ENCODE data around the gene SLC9A1. TPM values are rescaled to one million over a fixed set of nuclear protein-coding genes. Genes with fewer than 3 reads are reported as not detected.

Gene SLC9A1
- total RNA-seq, 2 donors from 2014 or later, result 63.6 to 99.6 TPM

DNA sequence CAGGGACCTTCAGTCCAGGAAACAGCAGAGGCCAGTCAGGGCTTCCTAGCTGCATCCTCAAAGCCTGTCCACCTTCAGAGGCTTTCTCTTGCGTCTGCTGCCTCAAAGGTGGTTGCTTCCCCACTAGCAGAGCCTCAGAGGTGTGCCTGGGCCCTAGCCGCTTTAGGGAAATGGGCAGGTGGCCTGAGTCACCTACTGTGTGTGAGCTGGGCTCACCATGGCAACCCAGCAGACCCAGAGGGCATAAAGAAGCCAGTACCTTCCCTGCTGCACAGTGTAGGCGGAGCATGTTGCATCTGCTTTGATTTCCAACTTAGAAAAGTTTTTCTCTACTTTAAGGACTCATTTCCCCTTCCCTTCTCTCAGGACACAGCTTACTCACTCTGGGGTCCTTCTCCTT, 12.5 kb downstream of the SLC9A1 start:
- Histone ChIP-seq H3K36me3 (no peaks in the 10 kb centered on the region), H3K4me3 (no peak overlapping the region), H3K4me1 (peaks cover 20% of the 10 kb centered on the region), H3K27ac (no peak overlapping the region), H3K9me3 (no peaks in the 10 kb centered on the region), H3K9ac (ENCODE audit: low read depth in 2 of 2, low read length in 2 of 2) (no peak overlapping the region), H3K27me3 (no peaks in the 10 kb centered on the region)
- DNase-seq, result no peak
- intact Hi-C loops (cut with DNase I), result no loop called here
- TF ChIP-seq, protein P1, sequence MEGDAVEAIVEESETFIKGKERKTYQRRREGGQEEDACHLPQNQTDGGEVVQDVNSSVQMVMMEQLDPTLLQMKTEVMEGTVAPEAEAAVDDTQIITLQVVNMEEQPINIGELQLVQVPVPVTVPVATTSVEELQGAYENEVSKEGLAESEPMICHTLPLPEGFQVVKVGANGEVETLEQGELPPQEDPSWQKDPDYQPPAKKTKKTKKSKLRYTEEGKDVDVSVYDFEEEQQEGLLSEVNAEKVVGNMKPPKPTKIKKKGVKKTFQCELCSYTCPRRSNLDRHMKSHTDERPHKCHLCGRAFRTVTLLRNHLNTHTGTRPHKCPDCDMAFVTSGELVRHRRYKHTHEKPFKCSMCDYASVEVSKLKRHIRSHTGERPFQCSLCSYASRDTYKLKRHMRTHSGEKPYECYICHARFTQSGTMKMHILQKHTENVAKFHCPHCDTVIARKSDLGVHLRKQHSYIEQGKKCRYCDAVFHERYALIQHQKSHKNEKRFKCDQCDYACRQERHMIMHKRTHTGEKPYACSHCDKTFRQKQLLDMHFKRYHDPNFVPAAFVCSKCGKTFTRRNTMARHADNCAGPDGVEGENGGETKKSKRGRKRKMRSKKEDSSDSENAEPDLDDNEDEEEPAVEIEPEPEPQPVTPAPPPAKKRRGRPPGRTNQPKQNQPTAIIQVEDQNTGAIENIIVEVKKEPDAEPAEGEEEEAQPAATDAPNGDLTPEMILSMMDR (IDR thresholded peaks at IDR 0.05), result no peak

- Histone ChIP-seq H3K4me3 (no peak overlapping the region), H3K27ac (no peak overlapping the region), H3K36me3 (no peaks in the 10 kb centered on the region), H3K4me1 (peaks cover 26% of the 10 kb centered on the region), H3K27me3 (no peaks in the 10 kb centered on the region), H3K9ac (ENCODE audit: low read depth in 2 of 2, low read length in 2 of 2) (peak overlapping the region in 1 of 2 donors; percentile 22), H3K9me3 (no peaks in the 10 kb centered on the region)
- intact Hi-C loops (cut with DNase I), result no loop called here
- DNase-seq, result peak; percentile 85
- TF ChIP-seq, protein P1 (IDR thresholded peaks at IDR 0.05), result no peak
Measured at GRCh38 chr1:27141266-27142003, 13.5 kb downstream of the SLC9A1 start.

GRCh38 chr1:27139980-27140379, 14.9 kb downstream of the SLC9A1 start:
- Histone ChIP-seq H3K27ac (no peak overlapping the region), H3K27me3 (no peaks in the 10 kb centered on the region), H3K36me3 (no peaks in the 10 kb centered on the region), H3K4me1 (peaks cover 30% of the 10 kb centered on the region), H3K9ac (ENCODE audit: low read depth in 2 of 2, low read length in 2 of 2) (no peak overlapping the region), H3K9me3 (no peaks in the 10 kb centered on the region), H3K4me3 (no peak overlapping the region)
- TF ChIP-seq, protein P1 (IDR thresholded peaks at IDR 0.05), result no peak
- intact Hi-C loops (cut with DNase I), result no loop called here
- no peak for DNase-seq

DNA sequence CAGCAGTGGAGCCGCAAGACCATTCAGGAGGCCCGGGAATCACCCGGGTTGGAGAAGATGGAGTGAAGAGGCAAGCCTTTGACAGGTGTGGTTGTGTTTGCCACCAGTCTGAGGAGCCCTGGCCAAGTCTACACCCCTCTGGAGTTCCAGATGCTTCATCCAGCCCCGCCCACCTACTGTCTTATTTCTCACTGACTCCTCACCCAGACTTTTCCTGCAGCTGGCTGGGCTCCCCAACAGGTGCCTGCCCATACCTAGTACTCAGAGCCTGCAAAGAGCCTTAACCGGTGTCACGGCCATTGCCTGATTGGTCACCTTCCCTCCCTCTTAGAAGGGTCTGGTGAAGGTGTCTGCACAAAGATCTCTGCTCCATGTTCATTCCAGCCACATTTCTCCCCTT, 16.0 kb downstream of the SLC9A1 start:
- no peaks in the 10 kb centered on the region for H3K27me3 ChIP-seq
- H3K9me3 ChIP-seq, result no peaks in the 10 kb centered on the region
- H3K4me1 ChIP-seq, result peaks cover 25% of the 10 kb centered on the region
- H3K27ac ChIP-seq, result no peak overlapping the region
- H3K9ac ChIP-seq (ENCODE audit: low read depth in 2 of 2, low read length in 2 of 2), result no peak overlapping the region
- TF ChIP-seq, protein P1 (IDR thresholded peaks at IDR 0.05), result no peak
- H3K4me3 ChIP-seq, result no peak overlapping the region
- intact Hi-C loops (cut with DNase I), result no loop called here
- no peak for DNase-seq
- H3K36me3 ChIP-seq, result no peaks in the 10 kb centered on the region

DNA sequence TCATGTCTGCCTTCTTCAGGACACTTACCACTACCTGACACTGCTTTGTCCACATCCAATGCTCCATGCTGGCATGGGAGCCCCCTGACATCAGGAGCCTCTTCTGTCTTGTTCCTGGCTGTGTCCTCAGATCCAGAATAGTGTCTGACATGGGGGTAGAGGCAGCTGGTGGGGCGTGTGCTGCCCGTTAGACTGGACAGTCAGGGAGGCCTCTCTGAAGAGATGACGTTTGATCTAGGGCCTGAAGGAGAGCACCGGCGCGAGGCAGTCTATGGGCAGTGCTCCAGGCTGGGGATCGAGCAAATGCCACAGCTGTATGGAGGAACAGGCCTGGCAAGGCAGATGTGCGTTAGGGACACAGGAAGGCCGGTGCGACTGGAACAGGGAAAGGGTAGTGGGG, 16.6 kb downstream of the SLC9A1 start:
- Histone ChIP-seq H3K4me1 (peaks cover 25% of the 10 kb centered on the region), H3K9ac (ENCODE audit: low read depth in 2 of 2, low read length in 2 of 2) (peak overlapping the region in 1 of 2 donors; percentile 47), H3K4me3 (no peak overlapping the region), H3K36me3 (no peaks in the 10 kb centered on the region), H3K27me3 (no peaks in the 10 kb centered on the region), H3K9me3 (no peaks in the 10 kb centered on the region), H3K27ac (no peak overlapping the region)
- TF ChIP-seq, protein P1 (IDR thresholded peaks at IDR 0.05), result no peak
- intact Hi-C loops (cut with DNase I), result no loop called here
- no peak for DNase-seq

Measured in colonic mucosa (tissue), 4 donors.